ENCODE data around the gene ARHGEF5.
"Not testable (repeated sequence)": the region's sequence is repeated elsewhere in the genome, so short reads cannot be mapped to it uniquely, and the experiment has no call there.

Gene ARHGEF5

GRCh38 chr7:144355176-144355822 lies at the start of gene ARHGEF5:
TSS of gene ARHGEF5 (plus strand) at chr7:144355402. CDS start at chr7:144362670, 7,268 bp downstream.
- DNase-seq (ENCODE audit: low read depth, low spot score), result not testable (repeated sequence)

GRCh38 chr7:144309702-144310101 lies 45.5 kb upstream of the ARHGEF5 start:
- not testable (repeated sequence) for DNase-seq (ENCODE audit: low read depth, low spot score)

GRCh38 chr7:144311218-144311617 lies 44.0 kb upstream of the ARHGEF5 start:
- not testable (repeated sequence) for DNase-seq (ENCODE audit: low read depth, low spot score)

GRCh38 chr7:144311872-144312469 lies 43.2 kb upstream of the ARHGEF5 start, which contains the start of gene OR2A1:
TSS of gene OR2A1 (plus strand) at chr7:144312419. CDS start at chr7:144318125, 5,706 bp downstream.
- DNase-seq (ENCODE audit: low read depth, low spot score), result not testable (repeated sequence)

GRCh38 chr7:144317537-144317936 lies 37.7 kb upstream of the ARHGEF5 start:
- not testable (repeated sequence) for DNase-seq (ENCODE audit: low read depth, low spot score)

GRCh38 chr7:144319547-144319946 lies 35.7 kb upstream of the ARHGEF5 start:
- DNase-seq (ENCODE audit: low read depth, low spot score), result not testable (repeated sequence)

GRCh38 chr7:144321677-144322206 lies 33.5 kb upstream of the ARHGEF5 start:
- DNase-seq (ENCODE audit: low read depth, low spot score), result not testable (repeated sequence)

GRCh38 chr7:144323359-144323758 lies 31.8 kb upstream of the ARHGEF5 start:
- not testable (repeated sequence) for DNase-seq (ENCODE audit: low read depth, low spot score)

- not testable (repeated sequence) for DNase-seq (ENCODE audit: low read depth, low spot score)
Observed at GRCh38 chr7:144325868-144326267, 29.3 kb upstream of the ARHGEF5 start.

- DNase-seq (ENCODE audit: low read depth, low spot score), result not testable (repeated sequence)
Observed at GRCh38 chr7:144330044-144330443, 25.2 kb upstream of the ARHGEF5 start.

- DNase-seq (ENCODE audit: low read depth, low spot score), result not testable (repeated sequence)
Observed at GRCh38 chr7:144331221-144331995, 23.8 kb upstream of the ARHGEF5 start.

- DNase-seq (ENCODE audit: low read depth, low spot score), result not testable (repeated sequence)
Observed at GRCh38 chr7:144331996-144332288, 23.3 kb upstream of the ARHGEF5 start.

- not testable (repeated sequence) for DNase-seq (ENCODE audit: low read depth, low spot score)
Observed at GRCh38 chr7:144348625-144349024, 6.6 kb upstream of the ARHGEF5 start.

GRCh38 chr7:144351667-144352066 lies 3.5 kb upstream of the ARHGEF5 start:
- DNase-seq (ENCODE audit: low read depth, low spot score), result not testable (repeated sequence)

GRCh38 chr7:144356185-144356584 lies 983 bp downstream of the ARHGEF5 start:
- not testable (repeated sequence) for DNase-seq (ENCODE audit: low read depth, low spot score)

GRCh38 chr7:144356860-144357259 lies 1.7 kb downstream of the ARHGEF5 start:
- DNase-seq (ENCODE audit: low read depth, low spot score), result not testable (repeated sequence)

- not testable (repeated sequence) for DNase-seq (ENCODE audit: low read depth, low spot score)
Observed at GRCh38 chr7:144362061-144362460, 6.9 kb downstream of the ARHGEF5 start.

- not testable (repeated sequence) for DNase-seq (ENCODE audit: low read depth, low spot score)
Observed at GRCh38 chr7:144365523-144365922, 10.3 kb downstream of the ARHGEF5 start.

GRCh38 chr7:144367250-144367649 lies 12.0 kb downstream of the ARHGEF5 start:
- not testable (repeated sequence) for DNase-seq (ENCODE audit: low read depth, low spot score)

GRCh38 chr7:144369221-144369620 lies 14.0 kb downstream of the ARHGEF5 start:
- not testable (repeated sequence) for DNase-seq (ENCODE audit: low read depth, low spot score)

- no peak for DNase-seq (ENCODE audit: low read depth, low spot score)
Observed at GRCh38 chr7:144378651-144379050, 23.4 kb downstream of the ARHGEF5 start.

- no peak for DNase-seq (ENCODE audit: low read depth, low spot score)
Observed at GRCh38 chr7:144379776-144380384, 24.7 kb downstream of the ARHGEF5 start.

All from activated naive CD8-positive, alpha-beta T cell treated with anti-CD3 and anti-CD28 coated beads, Interleukin-2, amount 50 U/mL, for 16 hours (primary cell).